ENCODE data around the gene RASSF5.

Gene RASSF5

GRCh38 chr1:206496131-206496793 lies 11.1 kb upstream of the RASSF5 start:
- no peak for DNase-seq (ENCODE audit: low read depth, low spot score)

GRCh38 chr1:206497363-206497762 lies 10.0 kb upstream of the RASSF5 start:
- no peak for DNase-seq (ENCODE audit: low read depth, low spot score)

- no peak for DNase-seq (ENCODE audit: low read depth, low spot score)
These were observed 9.6 kb upstream of the RASSF5 start for GRCh38 chr1:206497774-206498173.

- no peak for DNase-seq (ENCODE audit: low read depth, low spot score)
These were observed 8.6 kb upstream of the RASSF5 start for GRCh38 chr1:206498685-206499084.

GRCh38 chr1:206500046-206500445 lies 7.3 kb upstream of the RASSF5 start:
- DNase-seq (ENCODE audit: low read depth, low spot score): no peak

GRCh38 chr1:206501881-206502280 lies 5.5 kb upstream of the RASSF5 start:
- no peak for DNase-seq (ENCODE audit: low read depth, low spot score)

- no peak for DNase-seq (ENCODE audit: low read depth, low spot score)
These were observed 4.9 kb upstream of the RASSF5 start for GRCh38 chr1:206502403-206502802.

- DNase-seq (ENCODE audit: low read depth, low spot score): no peak
These were observed 4.5 kb upstream of the RASSF5 start for GRCh38 chr1:206502812-206503211.

- peak; percentile 94 for DNase-seq (ENCODE audit: low read depth, low spot score)
These were observed 3.6 kb upstream of the RASSF5 start for GRCh38 chr1:206503591-206504362.

GRCh38 chr1:206504363-206504713 lies 3.0 kb upstream of the RASSF5 start:
- no peak for DNase-seq (ENCODE audit: low read depth, low spot score)

- peak; percentile 59 for DNase-seq (ENCODE audit: low read depth, low spot score)
These were observed 1.5 kb upstream of the RASSF5 start for GRCh38 chr1:206505702-206506355.

- DNase-seq (ENCODE audit: low read depth, low spot score): peak; percentile 41
These were observed 687 bp upstream of the RASSF5 start for GRCh38 chr1:206506405-206507283.

- no peak for DNase-seq (ENCODE audit: low read depth, low spot score)
These were observed 979 bp downstream of the RASSF5 start for GRCh38 chr1:206508130-206508889.

- DNase-seq (ENCODE audit: low read depth, low spot score): peak; percentile 55
These were observed 1.6 kb downstream of the RASSF5 start for GRCh38 chr1:206508956-206509355.

GRCh38 chr1:206509612-206510257 lies 2.4 kb downstream of the RASSF5 start:
- no peak for DNase-seq (ENCODE audit: low read depth, low spot score)

GRCh38 chr1:206510371-206510770 lies 3.0 kb downstream of the RASSF5 start:
- DNase-seq (ENCODE audit: low read depth, low spot score): no peak

- DNase-seq (ENCODE audit: low read depth, low spot score): no peak
These were observed 4.2 kb downstream of the RASSF5 start for GRCh38 chr1:206511362-206512057.

GRCh38 chr1:206512058-206512850 lies 4.9 kb downstream of the RASSF5 start:
- no peak for DNase-seq (ENCODE audit: low read depth, low spot score)

GRCh38 chr1:206512851-206513180 lies 5.5 kb downstream of the RASSF5 start:
- no peak for DNase-seq (ENCODE audit: low read depth, low spot score)

Measured in astrocyte of the hippocampus (primary cell).